ENCODE data around the gene HLA-DOA.

GRCh38 chr6:32977272-32977952 lies 32.0 kb downstream of the HLA-DOA start:
- no peak for TF ChIP-seq CTCF (IDR thresholded peaks at IDR 0.05)
- TF ChIP-seq EP300 (IDR thresholded peaks at IDR 0.05) = no peak
- TF ChIP-seq POLR2A (IDR thresholded peaks at IDR 0.05; ENCODE audit: low read depth) = no peak
